Right atrium auricular region (tissue), 2 donors: Measurements from ENCODE around the gene ZFP91. TPM values are rescaled to one million over a fixed set of nuclear protein-coding genes. Genes with fewer than 3 reads are reported as not detected.
"Not testable (repeated sequence)": the region's sequence is repeated elsewhere in the genome, so short reads cannot be mapped to it uniquely, and the experiment has no call there.

Experiments
- DNase-seq: peaks from one replicate; pipeline ENCODE4 v3.0.0-alpha.2; 2019; ENCODE audit warnings: low spot score
- H3K27ac ChIP-seq, 2 donors: fragments of 200-600 bp; sonication (generic); 1 replicate in 1 of 2; 2 replicates in 1 of 2; pipeline ENCODE4 v1.5.1; 2016 to 2019
- H3K27me3 ChIP-seq, 2 donors: fragments of 200-600 bp; sonication (generic); one replicate each; pipeline versions ENCODE4 v1.5.1 to v1.6.0; 2017 to 2019
- H3K36me3 ChIP-seq: fragments of 200-600 bp; sonication (generic); one replicate; pipeline ENCODE4 v1.5.1; 2016
- H3K4me1 ChIP-seq, 2 donors: fragments of 200-600 bp; sonication (generic); one replicate each; pipeline versions ENCODE4 v1.5.1 to v1.6.0; 2017 to 2019
- H3K4me3 ChIP-seq, 2 donors: fragments of 200-600 bp; sonication (generic); 1 replicate in 1 of 2; 2 replicates in 1 of 2; pipeline ENCODE4 v1.5.1; 2017 to 2019; ENCODE audit warnings: mild to moderate bottlenecking in 1 of 2, moderate library complexity in 1 of 2
- H3K9me3 ChIP-seq, 2 donors: fragments of 200-600 bp; sonication (generic); one replicate each; pipeline ENCODE4 v1.5.1; 2019
- total RNA-seq, 2 donors: library from RNA; depleted of rRNA; stranded (reverse); fragments of >200 nt; gene quantifications; one replicate each; pipeline ENCODE4 v1.1.0, GENCODE V29; 2016
- TF ChIP-seq, protein P1 (sequence below), 2 donors: fragments of 200-600 bp; sonication (generic); IDR thresholded peaks; one replicate each; pipeline ENCODE4 v1.5.1; 2019; ENCODE audit warnings: antibody characterized with exemption in 2 of 2

ZFP91 gene
- total RNA-seq, 2 donors from 2014 or later: 50.5 to 52.4 TPM

DNA sequence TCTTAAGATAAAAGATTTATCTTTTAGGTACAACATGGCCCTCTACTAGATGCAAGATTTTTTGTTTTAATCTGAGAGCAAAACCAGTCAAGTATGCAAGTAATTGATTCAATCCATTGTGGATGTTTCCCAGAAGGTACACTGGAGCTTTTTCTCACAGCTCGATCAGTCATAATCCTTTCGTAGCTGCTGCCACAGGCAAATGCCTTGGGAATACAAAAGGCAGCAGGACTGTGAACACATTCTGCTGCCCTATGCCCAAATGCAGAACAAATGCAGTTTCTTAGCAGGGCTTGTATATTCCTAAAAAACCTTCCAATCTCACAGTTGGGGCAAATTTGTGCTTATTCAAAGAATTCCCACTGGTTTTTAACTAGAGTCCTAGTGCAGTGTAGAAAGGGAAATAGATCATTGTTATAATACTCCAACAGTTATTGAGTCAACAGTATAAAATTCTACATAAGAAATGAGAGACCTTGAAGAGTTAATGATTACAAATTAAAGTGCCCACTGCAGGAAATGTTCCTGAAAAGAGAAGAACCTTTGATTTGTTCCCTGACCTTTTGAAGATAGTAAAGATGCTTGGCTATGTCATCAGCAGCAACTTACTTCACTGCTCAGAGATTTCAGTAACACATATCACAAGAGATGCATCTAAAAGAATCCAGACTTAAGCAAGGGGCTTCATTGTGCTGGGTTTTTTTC is 17.3 kb upstream of the ZFP91 start:
- no peak overlapping the region for H3K27ac ChIP-seq
- TF ChIP-seq, protein P1, sequence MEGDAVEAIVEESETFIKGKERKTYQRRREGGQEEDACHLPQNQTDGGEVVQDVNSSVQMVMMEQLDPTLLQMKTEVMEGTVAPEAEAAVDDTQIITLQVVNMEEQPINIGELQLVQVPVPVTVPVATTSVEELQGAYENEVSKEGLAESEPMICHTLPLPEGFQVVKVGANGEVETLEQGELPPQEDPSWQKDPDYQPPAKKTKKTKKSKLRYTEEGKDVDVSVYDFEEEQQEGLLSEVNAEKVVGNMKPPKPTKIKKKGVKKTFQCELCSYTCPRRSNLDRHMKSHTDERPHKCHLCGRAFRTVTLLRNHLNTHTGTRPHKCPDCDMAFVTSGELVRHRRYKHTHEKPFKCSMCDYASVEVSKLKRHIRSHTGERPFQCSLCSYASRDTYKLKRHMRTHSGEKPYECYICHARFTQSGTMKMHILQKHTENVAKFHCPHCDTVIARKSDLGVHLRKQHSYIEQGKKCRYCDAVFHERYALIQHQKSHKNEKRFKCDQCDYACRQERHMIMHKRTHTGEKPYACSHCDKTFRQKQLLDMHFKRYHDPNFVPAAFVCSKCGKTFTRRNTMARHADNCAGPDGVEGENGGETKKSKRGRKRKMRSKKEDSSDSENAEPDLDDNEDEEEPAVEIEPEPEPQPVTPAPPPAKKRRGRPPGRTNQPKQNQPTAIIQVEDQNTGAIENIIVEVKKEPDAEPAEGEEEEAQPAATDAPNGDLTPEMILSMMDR (IDR thresholded peaks at IDR 0.05): no peak
- DNase-seq: no peak

DNA sequence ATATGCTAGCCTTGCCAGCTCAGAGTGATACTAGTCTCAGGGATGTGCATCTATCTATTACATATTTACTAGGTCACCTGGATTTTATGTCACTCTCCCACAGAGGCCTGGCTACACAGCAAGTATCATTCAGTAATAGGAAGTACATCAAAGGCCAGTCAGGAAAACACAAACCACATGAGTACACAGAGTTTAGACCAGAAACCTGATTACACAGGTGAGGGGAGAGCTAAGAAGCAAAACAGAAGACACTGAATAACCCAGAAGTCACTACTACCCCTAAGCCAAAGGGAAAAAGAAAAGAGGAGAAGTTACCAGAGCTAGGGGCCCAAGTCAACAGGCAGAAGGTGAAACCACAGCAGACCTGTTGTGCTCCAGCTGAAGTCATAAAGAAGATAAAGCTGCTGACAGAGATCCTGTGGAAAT is 16.5 kb upstream of the ZFP91 start:
- Histone ChIP-seq H3K4me1 (no peaks in the 10 kb centered on the region), H3K4me3 (no peak overlapping the region), H3K27ac (no peak overlapping the region), H3K9me3 (no peaks in the 10 kb centered on the region), H3K27me3 (no peaks in the 10 kb centered on the region), H3K36me3 (peaks cover 26% of the 10 kb centered on the region)
- TF ChIP-seq, protein P1 (IDR thresholded peaks at IDR 0.05): no peak
- no peak for DNase-seq

More for the DNA sequence above, 17.3 kb upstream of the ZFP91 start:
- Histone ChIP-seq H3K4me3 (no peak overlapping the region), H3K36me3 (peaks cover 21% of the 10 kb centered on the region), H3K4me1 (no peaks in the 10 kb centered on the region), H3K27me3 (no peaks in the 10 kb centered on the region), H3K9me3 (no peaks in the 10 kb centered on the region)

DNA sequence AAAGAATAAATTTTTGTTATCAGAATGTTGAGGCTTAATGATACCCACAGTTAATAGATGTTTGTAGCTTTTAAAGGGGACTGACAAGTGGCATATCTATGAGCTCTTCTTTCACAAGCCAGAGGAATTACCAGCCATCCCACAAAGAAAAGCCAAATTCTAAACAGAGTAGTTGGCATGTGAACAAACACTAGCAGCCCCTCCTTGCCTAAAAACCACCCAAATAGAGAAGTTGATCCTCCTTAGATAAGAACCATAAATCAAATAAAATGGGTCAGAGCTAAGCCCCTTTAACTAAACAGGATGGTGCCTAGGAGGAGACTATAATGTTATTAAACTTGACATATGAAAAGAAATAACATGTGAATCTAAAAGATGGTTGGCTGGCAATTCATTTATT is 14.6 kb upstream of the ZFP91 start:
- H3K36me3 ChIP-seq: peaks cover 28% of the 10 kb centered on the region
- no peak for DNase-seq
- no peaks in the 10 kb centered on the region for H3K9me3 ChIP-seq
- TF ChIP-seq, protein P1 (IDR thresholded peaks at IDR 0.05): no peak
- H3K27ac ChIP-seq: no peak overlapping the region
- H3K4me1 ChIP-seq: no peaks in the 10 kb centered on the region
- H3K4me3 ChIP-seq: no peak overlapping the region
- no peaks in the 10 kb centered on the region for H3K27me3 ChIP-seq

DNA sequence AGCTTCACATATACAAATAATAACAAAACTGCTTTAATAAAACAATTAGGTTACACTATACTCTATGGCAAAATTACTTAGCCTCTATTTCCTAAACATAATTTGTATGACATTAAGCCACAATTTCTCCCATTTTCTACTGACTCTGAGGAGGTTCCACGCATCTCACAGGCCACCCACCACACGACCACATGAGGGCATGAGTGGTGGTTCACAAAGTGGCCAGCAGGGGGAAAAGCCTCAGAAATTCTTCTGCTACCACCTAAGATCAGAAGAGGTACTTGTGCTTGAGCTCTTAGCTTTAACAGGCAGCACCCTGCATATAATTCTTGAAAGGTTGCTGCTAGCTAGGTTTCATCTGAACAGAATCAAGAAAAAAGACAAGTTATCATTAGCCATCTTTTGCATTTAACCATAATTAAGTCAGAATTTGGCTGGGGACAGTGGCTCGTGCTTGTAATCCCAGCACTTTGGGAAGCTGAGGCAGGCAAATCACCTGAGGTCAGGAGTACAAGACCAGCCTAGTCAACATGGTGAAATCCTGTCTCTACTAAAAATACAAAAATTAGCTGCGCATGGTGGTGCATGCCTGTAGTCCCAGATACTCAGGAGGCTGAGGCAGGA is 10.9 kb upstream of the ZFP91 start:
- Histone ChIP-seq H3K4me3 (no peak overlapping the region), H3K36me3 (peaks cover 28% of the 10 kb centered on the region), H3K9me3 (no peaks in the 10 kb centered on the region), H3K27ac (no peak overlapping the region), H3K27me3 (no peaks in the 10 kb centered on the region), H3K4me1 (no peaks in the 10 kb centered on the region)
- no peak for DNase-seq
- TF ChIP-seq, protein P1 (IDR thresholded peaks at IDR 0.05): peak; percentile 57 to 81

DNA sequence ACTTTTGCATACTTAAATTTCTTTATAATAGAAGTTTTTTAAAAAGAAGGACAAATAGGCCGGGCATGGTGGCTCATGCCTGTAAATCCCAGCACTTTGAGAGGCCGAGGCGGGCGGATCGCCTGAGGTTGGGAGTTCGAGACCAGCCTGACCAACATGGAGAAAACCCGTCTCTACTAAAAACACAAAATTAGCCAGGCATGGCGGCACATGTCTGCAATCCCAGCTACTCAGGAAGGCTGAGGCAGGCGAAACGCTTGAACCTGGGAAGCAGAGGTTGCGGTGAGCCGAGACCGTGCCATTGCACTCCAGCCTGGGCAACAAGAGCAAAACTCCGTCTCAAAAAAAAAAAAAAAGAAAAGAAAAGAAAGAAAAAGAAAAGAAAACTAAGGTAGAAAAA is 6.0 kb upstream of the ZFP91 start:
- peaks cover 0 to 34% of the 10 kb centered on the region in 2 donors for H3K4me1 ChIP-seq
- not testable (repeated sequence) for DNase-seq, H3K4me3 ChIP-seq, H3K27me3 ChIP-seq, H3K9me3 ChIP-seq, H3K36me3 ChIP-seq
- H3K27ac ChIP-seq: peak overlapping the region; percentile 20 to 36

DNA sequence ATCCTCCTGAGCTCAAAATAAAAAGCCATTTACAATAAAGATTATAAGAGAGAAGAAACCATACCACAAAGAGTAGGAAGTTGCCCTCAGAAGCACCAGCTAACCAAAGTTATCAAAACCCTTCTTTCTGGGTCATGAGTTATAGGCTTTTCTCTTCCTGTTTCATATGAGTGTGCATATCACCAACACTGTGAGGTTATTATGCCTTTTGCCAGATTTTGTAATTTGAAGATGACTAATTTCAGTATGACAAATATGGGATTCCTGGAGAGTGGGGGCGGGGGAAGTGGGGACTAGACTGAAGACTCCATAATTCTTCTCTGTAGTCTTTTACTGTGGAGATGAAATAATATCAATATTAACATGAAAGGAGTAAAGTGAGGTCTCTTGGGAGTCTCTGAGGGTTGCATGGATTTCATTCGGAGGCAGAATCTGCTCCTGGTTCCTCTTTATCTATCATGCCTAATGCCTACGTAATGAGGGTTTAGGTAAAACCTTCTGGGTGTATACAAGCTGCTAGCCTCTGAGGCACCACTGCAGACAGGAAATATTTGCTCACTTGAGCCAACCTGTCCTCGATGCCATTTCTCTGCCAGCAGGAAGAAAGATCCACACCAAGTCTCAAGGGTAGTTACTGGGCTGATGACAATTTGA is 5.3 kb upstream of the ZFP91 start:
- no peak overlapping the region for H3K4me3 ChIP-seq

More for the DNA sequence above, 5.3 kb upstream of the ZFP91 start:
- peak; percentile 76 for DNase-seq
- Histone ChIP-seq H3K4me1 (peaks cover 0 to 34% of the 10 kb centered on the region in 2 donors), H3K9me3 (no peaks in the 10 kb centered on the region), H3K27ac (peak overlapping the region; percentile 20 to 36), H3K36me3 (peaks cover 9% of the 10 kb centered on the region), H3K27me3 (no peaks in the 10 kb centered on the region)
- TF ChIP-seq, protein P1 (IDR thresholded peaks at IDR 0.05): no peak
